CD8-positive, alpha-beta memory T cell (primary cell): ENCODE measurements around the gene GJB5. TPM values are rescaled to one million over a fixed set of nuclear protein-coding genes. Genes with fewer than 3 reads are reported as not detected.

ENCODE experiments used
- CTCF ChIA-PET: fragments of 350-600 bp; sonication (Branson Sonifier 250); formaldehyde crosslinking; loops from one replicate; lab custom pipeline; 2021; ENCODE audit warnings: antibody characterized with exemption; lab: Charles Lee
- POLR2A ChIA-PET: fragments of 350-600 bp; sonication (Branson Sonifier 250); formaldehyde crosslinking; loops from one replicate; lab custom pipeline; 2021; ENCODE audit warnings: antibody characterized with exemption; lab: Charles Lee
- DNase-seq, 5 donors: peaks; one replicate each; pipeline versions ENCODE4 v3.0.0 to v3.0.0-alpha.2; 2020 to 2022; ENCODE audit warnings: mixed read lengths in 1 of 5
- H3K27ac ChIP-seq: one replicate; pipeline ENCODE4 v1.7.0; 2013; ENCODE audit warnings: low read depth, mild to moderate bottlenecking, low read length, moderate library complexity
- H3K27me3 ChIP-seq: 2 replicates; pipeline ENCODE4 v1.7.0; 2013; ENCODE audit warnings: low read length, mild to moderate bottlenecking; ENCODE audit not compliant: insufficient read depth, poor library complexity, severe bottlenecking
- H3K36me3 ChIP-seq: 2 replicates; pipeline ENCODE4 v1.7.0; 2013; ENCODE audit warnings: mild to moderate bottlenecking, low read length, moderate library complexity; ENCODE audit not compliant: insufficient read depth
- H3K4me1 ChIP-seq: 2 replicates; pipeline ENCODE4 v1.7.0; 2013; ENCODE audit warnings: mild to moderate bottlenecking, low read length, moderate library complexity; ENCODE audit not compliant: insufficient read depth
- H3K4me3 ChIP-seq: 2 replicates; pipeline ENCODE4 v1.7.0; 2013; ENCODE audit warnings: mild to moderate bottlenecking, low read length
- H3K9me3 ChIP-seq: 2 replicates; pipeline ENCODE4 v1.7.0; 2013; ENCODE audit warnings: mild to moderate bottlenecking, low read length
- H3K27ac Mint-ChIP-seq, 8 donors: one replicate each; pipeline ENCODE4 v1.8.0; 2020 to 2021; ENCODE audit warnings: mixed read lengths in 8 of 8, mild to moderate bottlenecking in 6 of 8, inconsistent platforms in 3 of 8, moderate library complexity in 3 of 8
- H3K27me3 Mint-ChIP-seq, 2 donors: one replicate each; pipeline ENCODE4 v1.8.0; 2020 to 2021; ENCODE audit warnings: mixed read lengths in 2 of 2, mild to moderate bottlenecking in 1 of 2, moderate library complexity in 1 of 2
- H3K36me3 Mint-ChIP-seq, 3 donors: one replicate each; pipeline ENCODE4 v1.8.0; 2020 to 2021; ENCODE audit warnings: mixed read lengths in 3 of 3, inconsistent platforms in 1 of 3, mild to moderate bottlenecking in 1 of 3
- H3K4me1 Mint-ChIP-seq, 3 donors: one replicate each; pipeline ENCODE4 v1.8.0; 2020 to 2021; ENCODE audit warnings: mixed read lengths in 3 of 3, inconsistent platforms in 1 of 3, mild to moderate bottlenecking in 1 of 3
- H3K4me3 Mint-ChIP-seq, 7 donors: one replicate each; pipeline ENCODE4 v1.8.0; 2020 to 2021; ENCODE audit warnings: mixed read lengths in 7 of 7, mild to moderate bottlenecking in 6 of 7, moderate library complexity in 4 of 7, inconsistent platforms in 2 of 7
- H3K9me3 Mint-ChIP-seq, 5 donors: one replicate each; pipeline ENCODE4 v1.8.0; 2020 to 2022; ENCODE audit warnings: mixed read lengths in 5 of 5, mild to moderate bottlenecking in 3 of 5, moderate library complexity in 2 of 5, inconsistent platforms in 1 of 5
- polyA plus RNA-seq: library from polyadenylated mRNA; unstranded; fragments of 300-500 nt; fragmentation: Illumina TruSeq; gene quantifications from one replicate; pipeline ENCODE4 v1.2.3, GENCODE V29; 2021
- total RNA-seq, 2 experiments: library from RNA; stranded (reverse); gene quantifications; one replicate each; pipeline ENCODE4 v1.2.3, GENCODE V29; 2021

The GJB5 gene
- total and polyA plus RNA-seq, 3 experiments from 2014 or later: not detected

- H3K4me3 Mint-ChIP-seq: no peak within 1 kb of the TSS
- no peaks in the 10 kb centered on the region for H3K27me3 ChIP-seq
- ChIA-PET CTCF (no interaction called here), POLR2A (no interaction called here)
- peaks cover 0 to 2% (median 0%) of the 10 kb centered on the region in 5 donors for H3K9me3 Mint-ChIP-seq
- no peak within 1 kb of the TSS for H3K4me3 ChIP-seq
- H3K36me3 ChIP-seq: no peaks in the 10 kb centered on the region
- no peak for DNase-seq
- peaks cover 5 to 35% of the 10 kb centered on the region in 2 donors for H3K27me3 Mint-ChIP-seq
- H3K9me3 ChIP-seq: no peaks in the 10 kb centered on the region
- H3K27ac Mint-ChIP-seq: peak within 1 kb of the TSS in 1 of 8 donors; percentile 29
- H3K4me1 ChIP-seq: no peaks in the 10 kb centered on the region
- H3K27ac ChIP-seq: no peak within 1 kb of the TSS
- no peaks in the 10 kb centered on the region for H3K36me3 Mint-ChIP-seq
- no peaks in the 10 kb centered on the region for H3K4me1 Mint-ChIP-seq
These were observed 4.9 kb downstream of the GJB5 start, which contains the start of gene GJB4 for GRCh38 chr1:34759503-34760357. Gene GJB4 (plus strand): TSS chr1:34759740. CDS start chr1:34761255, 1,515 bp downstream.

- H3K27me3 Mint-ChIP-seq: peaks cover 3 to 35% of the 10 kb centered on the region in 2 donors
These were observed 6.4 kb downstream of the GJB5 start for GRCh38 chr1:34761176-34761761.

GRCh38 chr1:34761776-34762307, 7.0 kb downstream of the GJB5 start:
- Histone ChIP-seq H3K4me3 (no peak overlapping the region), H3K27ac (no peak overlapping the region), H3K4me1 (no peaks in the 10 kb centered on the region), H3K27me3 (no peaks in the 10 kb centered on the region), H3K9me3 (no peaks in the 10 kb centered on the region), H3K36me3 (no peaks in the 10 kb centered on the region)
- Mint-ChIP-seq H3K27me3 (peaks cover 3 to 35% of the 10 kb centered on the region in 2 donors), H3K4me1 (no peaks in the 10 kb centered on the region), H3K9me3 (peaks cover 0 to 2% (median 0%) of the 10 kb centered on the region in 5 donors), H3K4me3 (no peak overlapping the region), H3K36me3 (no peaks in the 10 kb centered on the region), H3K27ac (no peak overlapping the region)
- no peak for DNase-seq
- POLR2A ChIA-PET: no interaction called here
- CTCF ChIA-PET: no interaction called here

More at GRCh38 chr1:34761176-34761761, 6.4 kb downstream of the GJB5 start:
- Mint-ChIP-seq H3K9me3 (peaks cover 0 to 2% (median 0%) of the 10 kb centered on the region in 5 donors), H3K4me1 (no peaks in the 10 kb centered on the region), H3K4me3 (no peak overlapping the region), H3K27ac (peak overlapping the region in 1 of 8 donors; percentile 19), H3K36me3 (no peaks in the 10 kb centered on the region)
- ChIA-PET CTCF (no interaction called here), POLR2A (no interaction called here)
- DNase-seq: no peak
- Histone ChIP-seq H3K27me3 (no peaks in the 10 kb centered on the region), H3K4me3 (no peak overlapping the region), H3K4me1 (no peaks in the 10 kb centered on the region), H3K27ac (no peak overlapping the region), H3K36me3 (no peaks in the 10 kb centered on the region), H3K9me3 (no peaks in the 10 kb centered on the region)

DNA sequence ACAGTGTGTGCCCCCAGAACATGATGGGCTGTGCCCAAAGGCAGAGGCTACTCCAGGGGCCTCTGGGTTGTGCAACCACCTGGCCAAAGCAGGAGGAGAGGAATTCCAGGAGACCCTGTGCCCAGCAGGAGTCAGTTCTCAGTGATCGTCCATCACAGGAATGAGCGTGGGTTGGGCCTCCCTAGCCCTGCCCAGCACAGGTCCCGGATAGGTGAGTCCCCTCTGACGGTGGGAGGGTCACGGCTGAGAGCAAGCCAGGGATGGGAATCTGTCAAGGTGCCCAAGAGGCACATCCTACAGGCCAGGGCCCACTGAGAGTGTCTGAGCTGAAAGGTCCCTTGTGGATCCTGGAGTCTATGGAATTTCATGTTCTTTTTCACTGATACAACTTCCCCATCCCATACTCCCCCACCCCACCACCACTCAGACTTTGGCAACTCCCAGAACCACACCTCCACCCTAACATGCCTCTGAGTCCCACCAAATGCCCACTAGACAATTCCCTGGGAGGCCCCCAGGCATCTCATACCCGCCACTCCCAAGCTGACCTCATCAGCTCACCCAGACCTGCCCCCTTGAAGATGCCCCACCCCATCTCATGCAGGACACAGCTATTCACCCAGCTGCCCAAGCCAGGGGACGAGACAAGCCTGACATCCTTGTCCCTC, 7.8 kb downstream of the GJB5 start:
- H3K27ac Mint-ChIP-seq: no peak overlapping the region
- POLR2A ChIA-PET: no interaction called here
- H3K4me3 Mint-ChIP-seq: no peak overlapping the region
- peaks cover 3 to 32% of the 10 kb centered on the region in 2 donors for H3K27me3 Mint-ChIP-seq
- no peaks in the 10 kb centered on the region for H3K36me3 ChIP-seq
- H3K27ac ChIP-seq: no peak overlapping the region
- H3K36me3 Mint-ChIP-seq: no peaks in the 10 kb centered on the region
- no peaks in the 10 kb centered on the region for H3K9me3 ChIP-seq
- no peaks in the 10 kb centered on the region for H3K4me1 Mint-ChIP-seq
- CTCF ChIA-PET: interaction anchor here (1.2 kb wide), 1 partner anchor 20 kb away, joined by 3 read pairs; no protein-coding TSS in a partner anchor
- no peak for DNase-seq
- H3K9me3 Mint-ChIP-seq: peaks cover 0 to 2% (median 0%) of the 10 kb centered on the region in 5 donors
- no peaks in the 10 kb centered on the region for H3K27me3 ChIP-seq
- no peaks in the 10 kb centered on the region for H3K4me1 ChIP-seq
- no peak overlapping the region for H3K4me3 ChIP-seq

GRCh38 chr1:34763142-34763781, 8.4 kb downstream of the GJB5 start:
- Histone ChIP-seq H3K9me3 (no peaks in the 10 kb centered on the region), H3K36me3 (no peaks in the 10 kb centered on the region), H3K4me3 (no peak overlapping the region), H3K4me1 (no peaks in the 10 kb centered on the region), H3K27me3 (no peaks in the 10 kb centered on the region), H3K27ac (no peak overlapping the region)
- H3K4me1 Mint-ChIP-seq: no peaks in the 10 kb centered on the region
- no peak overlapping the region for H3K27ac Mint-ChIP-seq
- H3K9me3 Mint-ChIP-seq: peaks cover 0 to 2% (median 0%) of the 10 kb centered on the region in 5 donors
- ChIA-PET CTCF (interaction anchor here (1.2 kb wide), 1 partner anchor 21 kb away, joined by 3 read pairs; no protein-coding TSS in a partner anchor), POLR2A (no interaction called here)
- DNase-seq: no peak
- H3K36me3 Mint-ChIP-seq: no peaks in the 10 kb centered on the region
- no peak overlapping the region for H3K4me3 Mint-ChIP-seq
- H3K27me3 Mint-ChIP-seq: peaks cover 2 to 27% of the 10 kb centered on the region in 2 donors

DNA sequence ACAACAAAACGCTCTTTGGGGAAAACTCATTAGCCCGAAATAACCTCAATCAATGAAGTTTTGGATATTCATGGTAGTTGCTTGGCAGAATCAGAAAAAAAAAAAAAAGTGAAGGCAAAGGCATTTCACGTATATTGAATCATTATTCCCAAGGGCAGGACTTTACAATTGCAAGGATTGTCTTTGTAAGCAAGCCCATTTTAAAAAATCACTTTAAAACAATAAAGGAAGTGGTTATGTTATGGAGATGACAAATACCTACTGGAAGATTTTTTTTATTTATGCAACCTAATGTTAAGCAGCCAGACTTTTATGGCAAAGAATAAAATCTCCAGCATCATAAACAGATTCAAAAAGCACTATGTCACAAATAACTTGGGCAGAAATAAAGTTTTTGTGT, 14.0 kb downstream of the GJB5 start:
- H3K36me3 Mint-ChIP-seq: no peaks in the 10 kb centered on the region
- peaks cover 0 to under 1% (median 0%) of the 10 kb centered on the region in 5 donors for H3K9me3 Mint-ChIP-seq
- H3K4me1 Mint-ChIP-seq: no peaks in the 10 kb centered on the region
- Histone ChIP-seq H3K4me1 (no peaks in the 10 kb centered on the region), H3K27ac (no peak overlapping the region), H3K4me3 (no peak overlapping the region), H3K9me3 (no peaks in the 10 kb centered on the region), H3K36me3 (no peaks in the 10 kb centered on the region), H3K27me3 (no peaks in the 10 kb centered on the region)
- H3K4me3 Mint-ChIP-seq: no peak overlapping the region
- CTCF ChIA-PET: no interaction called here
- no peak overlapping the region for H3K27ac Mint-ChIP-seq
- POLR2A ChIA-PET: no interaction called here
- H3K27me3 Mint-ChIP-seq: peaks cover 1 to 7% of the 10 kb centered on the region in 2 donors
- no peak for DNase-seq

DNA sequence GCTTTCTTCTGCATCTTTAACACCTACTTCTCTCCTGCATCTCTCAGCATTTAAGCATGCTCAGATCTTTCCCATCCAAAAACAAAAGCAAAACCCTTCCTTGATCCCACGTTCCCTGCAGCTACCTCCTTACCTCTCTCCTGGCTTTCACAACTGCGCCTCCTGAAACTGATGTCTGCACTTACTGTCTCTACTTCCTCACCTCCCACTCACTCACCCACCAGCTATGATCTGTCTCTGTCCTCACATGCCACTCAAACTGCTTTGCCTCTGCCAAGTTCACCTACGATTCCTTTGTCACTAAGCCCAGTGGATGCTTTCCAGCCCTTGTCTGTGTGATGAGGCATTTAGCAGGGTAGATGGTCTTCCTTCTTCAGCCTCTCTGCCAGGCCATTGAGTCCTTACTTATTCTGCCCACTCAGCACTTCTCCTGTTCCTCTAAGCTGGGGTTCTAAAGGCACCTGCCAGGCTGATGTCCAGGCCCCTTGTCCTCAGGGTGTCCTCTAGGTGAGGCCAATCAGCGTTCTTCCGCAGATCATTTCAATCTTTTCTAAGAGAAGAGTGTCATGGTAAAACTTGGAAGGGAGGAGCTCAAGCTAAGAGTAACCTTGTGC, 16.2 kb downstream of the GJB5 start:
- Histone ChIP-seq H3K4me3 (no peak overlapping the region), H3K9me3 (no peaks in the 10 kb centered on the region), H3K4me1 (no peaks in the 10 kb centered on the region), H3K27me3 (no peaks in the 10 kb centered on the region), H3K36me3 (no peaks in the 10 kb centered on the region), H3K27ac (no peak overlapping the region)
- Mint-ChIP-seq H3K27ac (no peak overlapping the region), H3K9me3 (no peaks in the 10 kb centered on the region), H3K27me3 (peaks cover 1 to 7% of the 10 kb centered on the region in 2 donors), H3K4me3 (no peak overlapping the region), H3K4me1 (no peaks in the 10 kb centered on the region), H3K36me3 (no peaks in the 10 kb centered on the region)
- DNase-seq: no peak
- CTCF ChIA-PET: no interaction called here
- POLR2A ChIA-PET: no interaction called here
